Loucy (cell line): ENCODE measurements around the gene RBM33.

Source experiments
- H2AFZ ChIP-seq: fragments of 200-600 bp; sonication (generic); 2 replicates; pipeline ENCODE4 v1.6.0; 2016; ENCODE audit warnings: antibody characterized with exemption, mild to moderate bottlenecking, low read length, moderate library complexity
- H3F3A ChIP-seq: fragments of 200-600 bp; 2 replicates; pipeline ENCODE4 v1.6.0; 2016; ENCODE audit warnings: antibody characterized with exemption, low read depth, mild to moderate bottlenecking
- H3K27me3 ChIP-seq: fragments of 200-600 bp; sonication (generic); 2 replicates; pipeline ENCODE4 v1.6.1; 2014; ENCODE audit warnings: low read length, mild to moderate bottlenecking; ENCODE audit not compliant: insufficient read depth, poor library complexity, severe bottlenecking
- H3K36me3 ChIP-seq: fragments of 200-600 bp; sonication (generic); 2 replicates; pipeline ENCODE4 v1.6.1; 2016; ENCODE audit warnings: low read length; ENCODE audit not compliant: insufficient read depth
- H3K4me1 ChIP-seq: fragments of 200-600 bp; sonication (generic); 2 replicates; pipeline ENCODE4 v1.5.1; 2014; ENCODE audit warnings: low read length, mild to moderate bottlenecking; ENCODE audit not compliant: insufficient read depth, poor library complexity, severe bottlenecking
- H3K4me2 ChIP-seq: fragments of 200-600 bp; sonication (generic); 2 replicates; pipeline ENCODE4 v1.6.0; 2014; ENCODE audit warnings: antibody characterized with exemption, low read length, low read depth, mild to moderate bottlenecking; ENCODE audit not compliant: poor library complexity, severe bottlenecking
- H3K4me3 ChIP-seq: fragments of 200-600 bp; sonication (generic); 2 replicates; pipeline ENCODE4 v1.5.1; 2014; ENCODE audit warnings: low read length, mild to moderate bottlenecking, mixed read lengths; ENCODE audit not compliant: poor library complexity, severe bottlenecking
- H3K79me2 ChIP-seq: fragments of 200-600 bp; sonication (generic); 2 replicates; pipeline ENCODE4 v1.6.1; 2014; ENCODE audit warnings: low read length; ENCODE audit not compliant: insufficient read depth
- H3K9ac ChIP-seq: fragments of 200-600 bp; sonication (generic); 2 replicates; pipeline ENCODE4 v1.6.0; 2014; ENCODE audit warnings: mild to moderate bottlenecking, low read depth, low read length, moderate library complexity; ENCODE audit not compliant: poor library complexity, severe bottlenecking
- H3K9me2 ChIP-seq: fragments of 200-600 bp; sonication (generic); replicated peaks from 2 replicates; pipeline ENCODE4 v1.6.1; 2016; ENCODE audit warnings: low read depth, low read length, mixed read lengths
- H3K9me3 ChIP-seq: fragments of 200-600 bp; sonication (generic); 2 replicates; pipeline ENCODE4 v1.6.1; 2014; ENCODE audit warnings: mild to moderate bottlenecking, antibody characterized with exemption, low read length, low read depth; ENCODE audit not compliant: insufficient read depth
- H4K20me1 ChIP-seq: fragments of 200-600 bp; sonication (generic); 2 replicates; pipeline ENCODE4 v1.6.0; 2014; ENCODE audit warnings: antibody characterized with exemption, low read length, mild to moderate bottlenecking; ENCODE audit not compliant: insufficient read depth, poor library complexity, severe bottlenecking
- CTCF ChIP-seq: fragments of 200-600 bp; sonication (generic); conservative IDR thresholded peaks from 2 replicates; pipeline ENCODE4 v1.5.1; 2014; ENCODE audit warnings: mild to moderate bottlenecking, antibody characterized with exemption, low read length
- EZH2phosphoT487 ChIP-seq: fragments of 200-600 bp; IDR thresholded peaks from 2 replicates; pipeline ENCODE4 v1.6.1; 2018; ENCODE audit warnings: antibody characterized with exemption, mild to moderate bottlenecking, moderate library complexity, borderline replicate concordance

RBM33 gene

GRCh38 chr7:155774947-155775346 is 130.5 kb downstream of the RBM33 start:
- H3K4me2 ChIP-seq: no peak overlapping the region
- peaks cover 88% of the 10 kb centered on the region; the same call in 1 of the 2 replicates for H3K36me3 ChIP-seq
- no peaks in the 10 kb centered on the region for H3K9me2 ChIP-seq
- H3K4me1 ChIP-seq: no peaks in the 10 kb centered on the region
- no peak overlapping the region for H3K9ac ChIP-seq
- TF ChIP-seq CTCF: no peak
- TF ChIP-seq EZH2phosphoT487: no peak
- H3K9me3 ChIP-seq: no peaks in the 10 kb centered on the region
- H3K27me3 ChIP-seq: no peaks in the 10 kb centered on the region
- H4K20me1 ChIP-seq: no peaks in the 10 kb centered on the region
- H3K79me2 ChIP-seq: no peaks in the 10 kb centered on the region; the same call in 1 of the 2 replicates
- no peak overlapping the region for H2AFZ ChIP-seq
- no peak overlapping the region for H3K4me3 ChIP-seq
- no peaks in the 10 kb centered on the region for H3F3A ChIP-seq

GRCh38 chr7:155775691-155776090 is 131.2 kb downstream of the RBM33 start:
- H3K9me3 ChIP-seq: no peaks in the 10 kb centered on the region
- H3K4me2 ChIP-seq: no peak overlapping the region
- H3F3A ChIP-seq: no peaks in the 10 kb centered on the region
- H3K4me3 ChIP-seq: no peak overlapping the region
- no peaks in the 10 kb centered on the region for H3K27me3 ChIP-seq
- no peaks in the 10 kb centered on the region for H3K9me2 ChIP-seq
- H3K9ac ChIP-seq: no peak overlapping the region
- H4K20me1 ChIP-seq: no peaks in the 10 kb centered on the region
- no peaks in the 10 kb centered on the region; the same call in 1 of the 2 replicates for H3K79me2 ChIP-seq
- TF ChIP-seq EZH2phosphoT487 (no peak), CTCF (no peak)
- H3K4me1 ChIP-seq: no peaks in the 10 kb centered on the region
- H3K36me3 ChIP-seq: peaks cover 88% of the 10 kb centered on the region; the same call in 1 of the 2 replicates
- no peak overlapping the region for H2AFZ ChIP-seq

GRCh38 chr7:155776606-155777005 is 132.1 kb downstream of the RBM33 start:
- no peak for TF ChIP-seq CTCF
- TF ChIP-seq EZH2phosphoT487: no peak
- H3F3A ChIP-seq: no peaks in the 10 kb centered on the region
- H2AFZ ChIP-seq: no peak overlapping the region
- H3K4me1 ChIP-seq: no peaks in the 10 kb centered on the region
- H3K36me3 ChIP-seq: peaks cover 89% of the 10 kb centered on the region; the same call in 1 of the 2 replicates
- no peaks in the 10 kb centered on the region for H3K9me3 ChIP-seq
- no peak overlapping the region for H3K9ac ChIP-seq
- no peak overlapping the region for H3K4me2 ChIP-seq
- no peaks in the 10 kb centered on the region for H4K20me1 ChIP-seq
- H3K27me3 ChIP-seq: no peaks in the 10 kb centered on the region
- no peaks in the 10 kb centered on the region for H3K9me2 ChIP-seq
- H3K4me3 ChIP-seq: no peak overlapping the region
- H3K79me2 ChIP-seq: no peaks in the 10 kb centered on the region; the same call in 1 of the 2 replicates
